ENCODE results near the gene SLC48A1.
A peak's percentile ranks its signal among the peaks of the same experiment; 100 is the strongest.

Gene SLC48A1

DNA sequence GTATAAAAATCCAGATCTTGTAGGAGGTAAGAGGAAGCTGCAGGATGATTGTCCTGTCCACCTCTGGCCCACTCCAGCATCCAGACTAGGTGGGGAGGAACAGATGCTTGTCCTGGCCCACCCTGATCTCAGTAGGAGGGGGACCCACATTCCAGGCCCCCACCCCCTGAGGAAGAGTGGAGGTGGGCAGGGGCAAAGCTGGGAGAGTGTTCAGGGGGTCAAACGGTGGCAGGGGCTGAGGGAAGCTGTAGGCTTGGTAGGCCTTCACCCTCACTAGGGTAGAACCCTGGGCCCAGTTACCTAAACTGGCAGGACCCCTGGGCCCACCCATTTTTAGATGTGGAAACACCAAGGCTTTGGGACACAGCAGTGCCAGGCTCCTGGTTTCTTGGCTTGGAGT is 4.1 kb downstream of the SLC48A1 start:
- DNase-seq (ENCODE audit: low read depth), result no peak

DNA sequence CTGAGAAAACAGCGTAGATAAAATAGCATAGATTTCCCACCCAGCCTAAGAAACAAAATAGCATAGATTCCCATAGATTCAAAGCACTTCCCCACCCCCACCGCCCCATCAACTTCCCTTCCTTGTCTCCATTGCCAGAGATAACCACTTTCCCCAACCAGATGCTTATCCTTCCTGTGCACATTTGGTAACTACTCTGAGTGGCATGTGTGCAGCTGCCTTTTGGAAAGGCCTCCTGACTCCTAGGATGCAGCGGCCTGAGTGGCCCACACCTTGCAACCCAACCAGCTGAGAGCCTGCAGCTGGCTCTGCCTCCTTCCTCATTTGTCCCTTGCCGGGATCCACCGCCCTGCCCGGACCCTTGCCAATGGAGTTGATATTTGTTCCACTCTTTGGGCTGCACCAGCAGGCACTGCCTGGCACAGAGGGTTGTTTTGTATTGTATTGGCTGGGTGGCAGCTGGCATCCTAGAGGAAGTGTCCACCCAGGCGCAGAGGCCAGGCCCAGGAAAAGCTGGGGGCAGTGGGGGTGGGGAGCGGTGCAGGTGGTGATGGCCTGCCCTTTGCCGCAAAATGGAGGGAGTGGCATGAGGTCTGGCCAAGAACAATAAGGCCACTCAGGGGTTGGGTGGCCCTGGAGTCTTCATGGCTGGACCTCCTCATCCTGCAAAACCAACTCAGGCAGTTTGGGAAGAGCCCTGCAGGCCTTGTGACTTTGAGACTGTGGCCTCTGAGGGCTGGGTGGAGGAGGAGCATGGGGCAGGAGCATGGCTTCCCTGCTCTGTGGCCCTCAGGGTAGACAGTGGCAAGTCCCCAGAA is 4.9 kb downstream of the SLC48A1 start:
- DNase-seq (ENCODE audit: low read depth), result no peak

DNA sequence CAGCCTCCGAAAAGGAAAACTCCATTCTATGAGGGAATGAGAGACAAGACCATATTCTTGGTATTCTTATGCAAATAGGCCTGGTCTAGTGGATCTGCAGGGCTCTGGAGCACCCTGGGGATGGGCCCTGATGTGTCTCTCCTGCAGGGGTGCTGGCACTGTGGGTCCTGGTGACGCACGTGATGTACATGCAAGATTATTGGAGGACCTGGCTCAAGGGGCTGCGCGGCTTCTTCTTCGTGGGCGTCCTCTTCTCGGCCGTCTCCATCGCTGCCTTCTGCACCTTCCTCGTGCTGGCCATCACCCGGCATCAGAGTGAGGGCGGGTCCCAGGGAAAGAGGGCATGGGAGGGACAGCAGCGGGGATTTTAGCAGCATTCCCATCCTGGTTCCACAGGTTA is 5.8 kb downstream of the SLC48A1 start:
- no peak for DNase-seq (ENCODE audit: low read depth)

DNA sequence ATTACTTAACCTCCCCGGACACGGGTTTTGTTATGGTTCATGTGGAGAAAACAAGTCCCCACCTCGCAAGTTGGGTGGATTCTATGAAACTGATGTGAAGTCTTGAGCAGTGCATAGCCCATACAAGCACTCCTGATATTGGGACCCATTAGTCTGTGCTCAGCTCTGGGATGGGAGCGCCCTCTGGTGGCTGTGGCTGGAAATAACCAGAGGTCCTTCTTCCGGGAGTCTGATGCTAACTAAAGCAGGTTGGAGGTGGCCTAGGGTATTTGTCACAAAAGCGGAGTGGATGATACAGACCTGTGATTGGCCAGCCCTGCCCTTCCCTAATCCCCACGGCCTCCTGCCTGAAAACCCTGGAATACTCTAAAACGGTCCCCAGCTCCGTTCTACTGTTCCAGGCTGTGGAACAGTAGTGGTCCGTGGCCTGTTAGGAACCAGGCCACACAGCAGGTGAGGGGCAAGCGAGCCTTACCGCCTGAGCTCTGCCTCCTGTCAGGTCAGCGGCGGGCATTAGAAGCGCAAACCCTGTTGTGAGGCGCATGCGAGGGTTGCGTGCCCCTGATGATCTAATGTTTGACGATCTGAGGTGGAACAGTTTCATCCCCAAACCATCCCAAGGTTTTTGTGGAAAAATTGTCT is 6.4 kb downstream of the SLC48A1 start:
- peak; percentile 93 for DNase-seq (ENCODE audit: low read depth)

DNA sequence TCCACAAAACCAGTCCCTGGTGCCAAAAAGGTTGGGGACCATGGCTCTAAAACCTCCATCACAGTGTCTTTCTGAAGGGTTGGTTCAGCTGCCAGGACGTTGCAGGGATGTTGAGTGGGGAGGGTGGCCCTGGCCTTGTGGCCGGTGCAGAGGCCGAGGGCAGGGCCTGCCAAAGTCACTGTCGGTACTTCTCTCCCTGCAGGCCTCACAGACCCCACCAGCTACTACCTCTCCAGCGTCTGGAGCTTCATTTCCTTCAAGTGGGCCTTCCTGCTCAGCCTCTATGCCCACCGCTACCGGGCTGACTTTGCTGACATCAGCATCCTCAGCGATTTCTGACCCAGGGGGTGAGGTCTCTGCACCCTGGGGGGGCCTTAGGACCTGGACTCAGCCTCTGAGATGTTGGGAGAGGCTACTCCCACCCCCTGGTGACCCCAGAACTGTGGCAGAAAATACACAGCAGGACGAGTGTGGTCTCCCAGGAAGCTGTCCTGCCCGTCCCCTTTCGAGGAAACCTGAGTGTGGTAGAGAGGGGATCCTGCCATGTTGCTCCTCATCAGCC is 7.0 kb downstream of the SLC48A1 start:
- no peak for DNase-seq (ENCODE audit: low read depth)

DNA sequence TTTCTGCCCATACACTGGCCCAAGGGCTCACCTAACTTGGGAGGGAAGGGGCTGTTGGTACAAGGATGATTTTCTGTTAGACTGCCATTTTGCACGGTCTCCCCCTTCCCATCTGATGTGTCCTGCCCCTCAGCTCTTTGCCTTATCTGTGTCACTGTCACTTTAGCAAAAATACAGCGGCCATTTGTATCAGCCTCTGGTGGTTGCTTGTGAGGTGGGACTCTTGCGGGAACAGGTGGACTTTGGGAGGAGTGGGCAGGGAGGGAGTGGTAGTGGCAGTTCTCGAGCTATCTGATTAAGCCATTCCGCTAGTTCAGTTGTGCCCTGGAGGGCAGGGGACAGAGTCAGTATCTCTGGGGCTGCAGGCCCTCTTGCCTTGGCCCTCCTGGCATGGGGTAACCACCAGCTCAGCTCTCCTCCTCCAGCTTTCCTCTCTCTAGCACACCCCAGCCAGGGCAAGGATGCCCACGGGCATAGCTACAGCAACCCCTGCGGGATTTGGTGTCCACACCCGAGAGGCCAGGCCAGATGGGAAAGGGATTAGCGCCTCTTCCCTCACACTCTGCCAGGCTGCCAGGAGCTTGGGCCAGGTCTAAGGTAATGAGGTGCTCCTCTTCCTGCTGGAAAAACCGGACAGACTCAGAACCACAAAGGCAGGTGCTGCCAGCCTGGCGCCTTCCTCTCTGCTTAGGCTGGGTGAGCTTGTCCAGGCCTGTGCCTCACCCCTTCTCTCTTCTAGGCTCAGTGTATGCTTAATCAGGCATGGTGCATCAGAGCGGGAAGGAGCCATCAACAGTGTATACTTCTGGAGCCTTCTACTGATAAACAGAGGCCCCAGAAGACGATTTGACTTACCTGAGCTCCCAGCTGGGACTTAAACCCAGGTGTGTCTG is 8.7 kb downstream of the SLC48A1 start:
- no peak for DNase-seq (ENCODE audit: low read depth)

DNA sequence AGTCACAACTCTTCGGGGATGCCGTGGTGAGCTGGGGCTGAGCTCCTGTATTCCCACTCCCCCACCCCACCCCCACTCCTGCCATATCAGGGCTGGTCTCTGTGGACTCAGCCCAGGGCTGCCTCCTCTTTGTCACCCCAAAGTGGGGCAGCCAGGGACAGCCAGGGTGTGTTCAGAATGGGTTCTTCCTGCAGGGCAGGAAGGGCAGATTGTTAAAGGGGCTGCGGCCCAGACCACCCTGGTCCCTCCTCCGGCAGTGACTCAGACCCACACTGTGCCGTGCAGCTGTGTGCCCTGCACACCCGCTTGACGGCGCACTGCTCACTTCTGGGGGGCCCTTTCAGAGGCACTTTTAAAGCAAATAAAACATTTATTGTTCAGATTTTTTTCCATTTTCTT is 9.3 kb downstream of the SLC48A1 start:
- DNase-seq (ENCODE audit: low read depth), result no peak

DNA sequence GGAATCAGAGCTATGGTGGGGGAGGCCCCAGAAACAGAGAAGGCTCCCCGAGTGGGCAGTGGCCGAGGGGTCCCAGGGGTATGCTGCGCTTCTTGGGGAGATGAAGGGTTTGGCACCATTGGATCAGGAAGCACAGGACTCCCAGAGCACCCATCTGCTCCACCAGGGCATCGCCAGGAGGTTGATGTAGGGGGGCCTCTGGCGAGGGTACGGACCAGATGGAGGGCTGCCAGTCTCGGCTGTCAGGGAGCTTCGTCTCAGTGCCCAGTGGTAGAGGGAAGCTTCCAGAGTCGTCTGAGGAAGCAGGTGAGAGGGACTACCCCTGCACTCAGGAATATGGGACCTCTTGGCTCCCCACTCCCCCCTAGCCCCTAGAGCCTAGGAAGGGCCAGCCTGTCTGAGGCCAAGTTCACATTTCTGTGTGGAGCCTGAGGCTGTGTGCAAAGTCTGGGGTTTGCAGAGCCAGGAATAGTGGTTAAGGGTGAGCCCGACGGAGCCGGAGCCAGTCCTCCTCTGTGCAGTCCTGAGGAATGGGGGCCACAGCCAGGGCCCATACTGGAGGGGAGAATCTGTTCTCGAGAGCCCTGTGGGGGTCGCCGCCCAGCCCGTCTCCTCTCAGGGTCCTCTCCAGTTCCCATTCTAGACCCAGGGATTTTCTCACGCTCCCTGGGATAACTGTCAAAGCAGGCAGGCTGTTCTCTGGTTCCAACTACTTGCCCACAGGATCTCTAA is 10.2 kb downstream of the SLC48A1 start:
- DNase-seq (ENCODE audit: low read depth), result no peak

DNA sequence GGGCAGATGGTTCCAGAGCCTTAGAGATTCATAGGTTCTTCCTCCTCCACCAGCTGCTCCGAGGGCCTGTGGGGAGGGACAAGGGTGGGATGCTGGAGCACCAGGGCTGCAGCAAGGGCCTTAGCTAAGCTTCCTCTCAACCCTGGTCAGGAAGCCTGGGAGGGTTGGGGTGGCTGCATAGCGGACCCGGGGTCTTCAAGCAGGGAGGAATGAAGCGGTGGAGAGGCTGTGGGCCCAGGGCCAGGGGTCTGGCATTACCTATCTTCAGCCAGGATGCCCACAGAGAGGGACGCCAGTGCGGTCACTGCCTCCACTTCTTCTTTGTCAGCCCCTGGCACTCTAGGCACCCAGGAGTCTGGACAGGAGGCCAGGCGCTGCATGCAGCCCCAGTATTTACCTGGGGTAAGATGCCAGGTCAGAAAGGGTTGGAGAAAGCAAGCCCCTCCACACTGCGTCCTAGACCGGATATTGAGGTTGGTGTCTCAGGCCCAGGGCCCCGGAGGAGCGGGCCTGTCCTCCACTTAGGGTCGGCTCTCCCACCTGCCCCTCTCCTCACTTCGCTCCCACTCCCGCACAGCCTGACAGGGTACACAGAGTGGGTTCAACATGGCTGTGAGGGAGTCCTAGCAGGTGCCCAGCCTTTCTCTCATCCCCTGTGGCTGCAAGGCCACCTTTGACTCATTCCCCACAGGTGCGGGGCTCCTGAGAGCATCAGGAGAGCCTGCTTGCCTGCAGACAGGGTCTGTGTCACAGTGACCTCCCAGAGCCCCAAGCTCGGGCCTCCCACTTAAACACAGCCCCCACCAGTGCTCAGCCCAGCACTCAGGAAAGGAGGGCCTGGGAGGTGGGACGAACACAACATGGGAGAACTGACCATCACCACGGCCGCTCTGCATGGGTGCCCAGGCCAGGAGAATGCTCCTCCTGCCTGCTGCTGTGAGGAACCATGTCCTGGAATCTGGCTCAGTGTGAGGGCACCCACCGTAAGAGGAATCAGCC is 11.1 kb downstream of the SLC48A1 start:
- no peak for DNase-seq (ENCODE audit: low read depth)

DNA sequence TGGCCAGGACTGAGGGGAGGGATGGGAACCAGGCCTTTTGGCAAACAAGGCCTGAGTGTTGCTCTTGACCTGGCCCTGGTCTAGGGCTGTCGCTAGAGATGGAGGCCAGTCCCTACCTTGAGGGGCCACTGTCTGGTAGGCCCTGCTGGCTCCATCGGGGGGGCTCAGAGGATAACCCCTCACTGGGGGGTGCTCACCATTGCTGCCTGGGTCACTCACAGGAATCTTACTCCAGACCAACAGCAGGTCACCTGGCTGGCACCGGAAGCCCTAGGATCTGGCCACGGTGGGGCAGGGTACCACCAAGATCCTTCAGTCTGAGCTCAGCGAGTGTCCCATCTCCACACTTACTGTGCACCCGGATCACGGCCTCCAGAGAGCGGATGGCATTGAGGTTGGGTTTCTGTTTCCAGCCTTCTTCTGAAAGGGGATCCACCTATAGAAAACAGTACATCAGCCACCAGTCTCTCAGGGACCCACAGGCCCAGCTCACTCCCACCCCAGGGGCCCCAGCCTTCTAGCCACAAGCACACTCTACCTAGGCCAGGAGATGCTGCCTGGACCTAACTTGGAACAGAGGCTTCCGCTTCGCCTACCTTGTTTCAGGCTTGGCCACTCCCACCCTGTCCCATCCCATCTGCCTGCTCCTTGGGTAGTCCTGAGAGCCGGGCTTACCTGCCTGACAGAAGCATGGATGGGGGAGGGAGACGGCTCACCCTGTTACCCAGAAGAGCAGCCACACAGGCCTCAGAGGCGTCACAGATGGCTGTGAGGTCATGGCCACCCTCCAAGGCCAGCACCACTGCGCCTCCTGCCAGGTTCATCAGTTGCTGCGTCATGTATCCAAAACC is 12.2 kb downstream of the SLC48A1 start:
- no peak for DNase-seq (ENCODE audit: low read depth)

DNA sequence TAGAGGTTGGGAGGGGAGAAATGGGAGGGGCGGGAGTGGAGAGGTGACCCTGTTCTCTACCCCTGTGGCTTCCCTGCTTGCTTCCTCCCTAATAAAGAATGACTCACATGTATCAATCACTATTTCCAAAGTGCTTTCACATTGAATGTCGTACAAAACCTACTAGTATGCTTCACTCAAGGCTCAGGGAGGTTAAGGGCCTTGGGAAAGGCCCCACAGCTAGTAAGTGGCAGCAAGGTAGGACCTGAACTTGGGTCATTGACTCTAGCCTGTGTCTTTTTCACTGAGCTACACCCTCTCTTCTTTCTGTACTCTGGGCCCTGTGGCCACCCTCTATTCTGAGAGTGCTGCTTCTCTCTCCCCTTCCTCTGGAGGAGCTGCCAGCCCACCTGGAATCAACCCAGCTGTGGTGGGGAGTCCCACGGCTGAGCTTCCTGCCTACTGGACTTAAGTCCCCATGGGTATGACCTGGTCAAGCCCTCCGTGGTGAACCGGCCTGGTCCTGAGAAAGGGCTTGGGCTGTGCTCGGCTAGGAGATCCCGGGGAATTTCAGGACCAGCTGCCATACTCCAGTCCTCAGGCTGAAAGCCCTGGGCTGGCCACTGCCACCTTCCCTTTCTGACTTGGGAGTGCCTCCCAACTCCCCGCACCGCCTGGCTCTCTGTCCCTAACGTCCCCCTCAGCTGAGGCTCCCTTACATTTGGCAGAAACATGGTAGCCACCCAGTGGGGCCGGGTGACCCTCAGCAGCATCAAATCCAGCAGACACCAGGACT is 13.0 kb downstream of the SLC48A1 start:
- no peak for DNase-seq (ENCODE audit: low read depth)

DNA sequence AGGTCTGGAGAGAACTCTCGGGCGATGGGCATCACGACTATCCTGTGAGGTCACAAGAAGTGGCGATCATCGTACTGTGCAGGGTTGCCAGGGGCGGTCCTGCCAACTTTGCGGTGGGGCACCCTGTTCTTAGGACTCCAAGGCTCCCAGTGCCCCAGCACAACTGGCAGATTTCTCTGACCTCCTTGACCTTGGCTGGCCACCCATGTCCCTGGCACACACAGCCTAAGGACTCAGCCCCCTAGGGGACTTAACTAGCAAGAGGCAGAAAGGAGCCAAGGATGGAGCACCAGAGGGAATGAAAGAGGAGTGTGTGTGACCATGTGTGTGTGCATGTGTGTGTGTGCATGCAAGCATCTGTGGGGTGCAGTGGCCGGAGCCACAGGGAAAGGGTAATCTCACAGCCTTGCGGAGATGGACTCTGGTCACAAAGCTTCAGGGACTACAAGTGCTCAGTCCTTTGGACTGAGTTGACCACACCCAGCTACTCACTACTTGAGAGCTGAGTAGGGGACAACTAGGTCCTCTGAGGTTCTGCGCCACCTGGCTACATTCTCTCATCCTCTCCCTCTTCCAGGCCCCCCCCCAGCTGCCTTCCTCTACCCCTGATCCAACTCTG is 13.7 kb downstream of the SLC48A1 start:
- DNase-seq (ENCODE audit: low read depth), result no peak

DNA sequence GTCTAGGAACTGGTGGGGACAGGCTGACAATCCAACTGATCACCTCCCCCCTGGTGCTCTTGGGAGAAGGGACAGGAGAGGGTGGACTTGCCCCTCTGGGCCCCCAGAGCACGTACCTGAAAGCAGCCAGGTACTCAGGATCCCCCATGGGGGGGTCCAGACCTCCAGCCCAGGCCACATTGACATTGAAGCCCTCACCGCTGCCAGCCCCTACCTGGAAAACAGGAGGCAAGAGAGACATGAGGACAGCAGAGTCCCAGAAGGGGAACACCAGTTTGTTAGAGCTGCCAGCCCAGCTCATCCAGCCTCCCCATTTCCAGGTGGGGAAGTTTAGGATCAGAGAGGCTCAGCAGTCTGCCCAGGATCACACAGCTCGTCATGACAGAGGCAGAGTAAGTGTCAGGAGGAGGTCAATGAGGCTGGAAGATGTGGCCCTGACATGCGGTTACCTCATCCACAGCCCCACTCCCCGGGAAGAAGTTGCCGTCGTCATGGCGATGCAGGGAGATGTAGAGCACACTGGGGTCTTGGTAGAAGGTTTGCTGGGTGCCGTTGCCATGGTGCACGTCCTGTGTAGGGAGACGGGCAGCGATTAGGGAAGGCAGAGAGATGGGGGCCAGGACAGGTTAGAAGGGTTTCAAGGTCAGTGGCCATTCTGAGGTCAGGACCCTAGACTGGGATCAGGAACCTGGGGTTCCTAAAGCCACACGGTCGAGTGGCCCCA is 14.7 kb downstream of the SLC48A1 start:
- no peak for DNase-seq (ENCODE audit: low read depth)

DNA sequence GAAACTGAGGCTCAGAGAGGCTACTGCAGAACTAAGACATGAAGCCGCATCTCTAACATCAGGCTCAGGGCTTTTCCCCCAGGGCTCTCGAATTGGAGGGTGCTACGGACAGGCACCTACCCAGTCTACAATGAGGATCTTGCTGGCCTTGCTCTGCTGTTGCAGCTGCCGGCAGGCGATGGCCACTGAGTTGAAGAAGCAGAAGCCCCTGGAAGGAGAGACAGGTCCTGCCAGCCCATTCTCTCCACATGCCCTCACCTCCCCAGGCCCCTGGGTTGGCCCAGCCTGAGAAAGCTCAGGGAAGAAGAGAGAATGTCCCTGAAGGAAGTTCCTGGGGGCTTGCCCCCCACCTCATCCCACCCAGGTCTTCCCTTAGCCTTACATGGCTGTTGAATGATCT is 16.1 kb downstream of the SLC48A1 start:
- no peak for DNase-seq (ENCODE audit: low read depth)

DNA sequence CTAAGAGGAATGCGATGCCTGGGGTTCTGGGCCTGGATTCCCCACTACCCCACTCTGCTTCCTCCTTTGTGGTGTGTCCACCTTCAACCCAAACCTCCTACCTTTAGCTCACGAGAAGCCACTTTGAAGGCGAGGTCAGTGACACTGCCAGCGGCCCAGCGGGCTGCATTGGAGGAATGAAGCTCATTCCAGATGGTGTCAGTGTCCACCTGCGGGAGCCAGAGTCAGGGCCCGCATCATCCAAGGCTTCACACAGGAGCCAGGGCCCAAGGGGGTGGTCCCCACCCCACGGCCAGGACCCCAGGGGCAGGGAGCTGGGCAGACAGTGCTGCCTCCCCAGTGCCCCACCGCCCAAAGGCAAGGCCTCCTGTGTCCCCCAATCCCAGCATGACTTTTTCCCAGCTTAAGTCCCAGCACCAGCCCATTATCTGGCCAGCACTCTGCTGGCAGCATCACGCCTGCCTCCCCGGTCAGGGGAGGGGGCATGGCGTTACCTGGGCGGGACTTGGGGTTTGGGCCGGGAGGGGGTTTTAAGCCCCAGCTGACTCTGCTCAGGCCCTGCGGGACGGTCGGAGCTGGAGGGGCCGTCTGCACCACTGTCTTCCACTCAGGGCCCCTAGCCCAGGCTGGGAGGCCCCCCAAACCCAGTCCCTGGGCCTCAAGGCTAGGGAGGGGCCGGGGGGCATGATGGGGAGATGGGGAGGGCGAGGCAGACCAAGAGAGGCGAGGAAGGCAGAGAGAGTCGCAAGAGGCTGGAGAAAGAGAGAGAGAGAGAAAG is 16.9 kb downstream of the SLC48A1 start:
- DNase-seq (ENCODE audit: low read depth), result no peak

DNA sequence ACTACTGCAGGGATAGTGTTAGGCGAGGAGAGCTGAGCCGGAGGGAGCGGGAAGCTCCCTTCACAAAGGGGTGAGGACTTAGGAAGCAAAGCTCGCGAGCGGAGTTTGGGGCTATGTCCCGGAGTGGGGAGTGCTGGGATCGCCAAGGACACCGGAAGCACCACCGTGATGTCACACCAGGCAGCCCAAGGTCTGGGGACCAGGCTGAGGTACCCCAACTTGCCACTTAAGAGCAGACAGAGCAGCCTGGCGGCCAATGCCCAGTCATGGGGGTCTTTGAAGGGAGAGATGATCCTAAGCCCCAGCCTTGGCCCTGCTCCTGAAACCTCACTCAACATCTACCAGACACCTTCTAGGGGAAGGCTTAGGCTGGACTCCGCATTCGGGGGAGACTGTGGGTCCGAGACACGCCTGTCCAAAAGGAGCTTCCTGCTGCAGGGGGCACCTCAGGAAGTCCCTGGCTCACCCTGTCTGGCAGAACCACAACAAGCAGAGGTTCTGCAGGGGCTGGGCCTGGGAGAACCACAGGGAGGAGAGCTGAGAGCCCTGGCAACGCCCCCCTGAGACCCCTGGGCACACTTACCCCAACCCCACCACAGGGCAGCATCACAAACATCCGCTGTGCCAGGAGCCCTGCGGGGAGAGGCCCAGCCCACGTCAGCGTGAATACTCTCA is 17.8 kb downstream of the SLC48A1 start:
- no peak for DNase-seq (ENCODE audit: low read depth)
